Fibroblast of pulmonary artery (primary cell): ENCODE data around the gene NR2C1.

ENCODE experiments used
- DNase-seq: peaks from one replicate; pipeline ENCODE4 v3.0.0-alpha.2; 2010; ENCODE audit warnings: low read depth
- H3K4me3 ChIP-seq: replicated peaks from 2 replicates; pipeline ENCODE4 v1.5.1; 2011; ENCODE audit warnings: low read depth, mild to moderate bottlenecking, control low read depth, low read length, moderate library complexity
- TF ChIP-seq, protein P1 (sequence below): IDR thresholded peaks from 2 replicates; pipeline ENCODE4 v1.5.1; 2011; ENCODE audit warnings: mild to moderate bottlenecking, control low read depth, low read length, inconsistent platforms; ENCODE audit errors: missing control alignments

Gene NR2C1

DNA sequence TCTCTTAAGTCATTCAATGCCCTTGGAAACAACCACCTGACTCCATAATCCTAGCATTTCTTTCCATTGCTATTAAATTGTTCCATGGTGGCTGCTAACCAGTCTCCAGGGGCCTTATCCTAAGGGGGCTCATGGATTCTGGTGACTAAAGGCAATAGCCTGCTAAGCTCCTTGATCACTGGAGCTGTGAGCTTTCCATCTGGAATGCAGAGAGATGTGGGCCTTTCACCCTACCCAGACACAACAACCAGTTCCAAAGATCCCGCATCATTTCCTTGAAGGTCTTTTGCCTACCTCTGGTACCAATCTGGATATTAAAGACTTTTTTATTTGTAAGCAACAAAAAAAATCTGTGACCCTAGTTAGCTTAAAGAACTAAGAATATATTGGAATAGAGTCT, 102.9 kb downstream of the NR2C1 start:
- no peak overlapping the region for H3K4me3 ChIP-seq
- TF ChIP-seq, protein P1, sequence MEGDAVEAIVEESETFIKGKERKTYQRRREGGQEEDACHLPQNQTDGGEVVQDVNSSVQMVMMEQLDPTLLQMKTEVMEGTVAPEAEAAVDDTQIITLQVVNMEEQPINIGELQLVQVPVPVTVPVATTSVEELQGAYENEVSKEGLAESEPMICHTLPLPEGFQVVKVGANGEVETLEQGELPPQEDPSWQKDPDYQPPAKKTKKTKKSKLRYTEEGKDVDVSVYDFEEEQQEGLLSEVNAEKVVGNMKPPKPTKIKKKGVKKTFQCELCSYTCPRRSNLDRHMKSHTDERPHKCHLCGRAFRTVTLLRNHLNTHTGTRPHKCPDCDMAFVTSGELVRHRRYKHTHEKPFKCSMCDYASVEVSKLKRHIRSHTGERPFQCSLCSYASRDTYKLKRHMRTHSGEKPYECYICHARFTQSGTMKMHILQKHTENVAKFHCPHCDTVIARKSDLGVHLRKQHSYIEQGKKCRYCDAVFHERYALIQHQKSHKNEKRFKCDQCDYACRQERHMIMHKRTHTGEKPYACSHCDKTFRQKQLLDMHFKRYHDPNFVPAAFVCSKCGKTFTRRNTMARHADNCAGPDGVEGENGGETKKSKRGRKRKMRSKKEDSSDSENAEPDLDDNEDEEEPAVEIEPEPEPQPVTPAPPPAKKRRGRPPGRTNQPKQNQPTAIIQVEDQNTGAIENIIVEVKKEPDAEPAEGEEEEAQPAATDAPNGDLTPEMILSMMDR, result no peak
- no peak for DNase-seq
